T-helper 2 cell (primary cell): Measurements from ENCODE around the gene ITGA2.
A peak's percentile ranks its signal among the peaks of the same experiment; 100 is the strongest.

Source experiments
- DNase-seq, 5 experiments: peaks; one replicate each; pipeline versions ENCODE4 v3.0.0 to v3.0.0-alpha.2; 2012 to 2022

The ITGA2 gene

DNA sequence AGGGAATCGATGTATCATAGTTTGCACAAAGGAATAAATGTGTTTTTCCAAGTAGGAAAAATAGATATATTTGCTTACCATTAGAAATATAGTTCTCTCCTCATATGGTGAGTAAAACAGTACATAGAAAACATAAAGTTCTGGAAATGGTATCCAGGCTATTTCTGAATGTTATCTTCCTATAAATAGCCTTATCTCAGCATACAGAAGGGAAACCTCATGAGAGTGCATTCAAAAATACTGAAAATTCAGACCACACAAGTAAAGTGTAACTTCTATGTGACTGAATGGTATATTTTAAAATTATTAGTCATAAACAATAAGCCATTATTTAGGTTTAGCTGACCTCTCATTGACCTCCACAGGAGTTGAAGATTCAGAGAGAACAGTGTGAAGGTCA lies 76.9 kb downstream of the ITGA2 start:
- DNase-seq = no peak

DNA sequence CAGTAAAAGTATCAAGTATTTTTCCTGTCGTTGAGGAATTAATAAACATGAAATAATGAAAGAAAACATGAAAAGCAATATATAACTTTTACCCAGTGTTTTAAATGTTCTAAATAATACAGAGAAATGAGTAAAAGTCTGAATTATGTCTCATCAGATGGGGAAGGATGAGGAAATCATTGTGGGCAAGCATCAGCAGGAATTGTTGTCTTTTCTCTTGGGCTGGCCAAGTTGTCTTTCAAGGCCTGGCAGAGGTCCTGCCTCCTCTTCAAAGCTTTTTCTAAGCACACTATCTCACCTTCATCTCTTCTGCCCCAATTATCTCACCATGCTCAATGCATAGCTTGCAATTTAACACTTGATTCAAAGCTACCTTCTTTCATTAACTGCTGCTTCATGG lies 78.5 kb downstream of the ITGA2 start:
- no peak for DNase-seq

DNA sequence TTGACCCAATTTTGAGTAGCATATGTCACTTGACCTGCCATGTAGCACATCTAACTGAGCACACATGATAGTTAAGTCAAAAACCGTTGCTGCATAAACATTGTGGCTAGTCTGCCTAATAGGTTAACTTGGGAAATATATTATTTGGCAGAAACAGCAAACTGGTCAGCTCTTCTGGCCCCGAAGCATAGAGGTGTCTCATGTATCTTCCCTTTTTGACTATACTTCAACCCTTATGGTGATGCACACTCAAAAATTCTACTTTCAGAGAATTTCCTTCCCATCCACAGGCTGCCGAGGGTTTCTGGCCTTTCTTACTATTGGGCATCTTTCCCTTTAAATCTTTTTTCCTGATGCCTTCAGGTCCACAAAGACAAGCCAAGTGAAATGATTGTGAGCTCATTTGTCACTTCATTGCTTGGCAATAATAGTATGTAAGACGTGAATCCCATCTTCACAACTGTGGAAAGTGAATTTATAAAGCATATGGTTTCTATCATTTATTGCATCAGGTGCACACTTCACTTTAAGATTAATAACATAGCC lies 79.2 kb downstream of the ITGA2 start:
- DNase-seq = no peak

DNA sequence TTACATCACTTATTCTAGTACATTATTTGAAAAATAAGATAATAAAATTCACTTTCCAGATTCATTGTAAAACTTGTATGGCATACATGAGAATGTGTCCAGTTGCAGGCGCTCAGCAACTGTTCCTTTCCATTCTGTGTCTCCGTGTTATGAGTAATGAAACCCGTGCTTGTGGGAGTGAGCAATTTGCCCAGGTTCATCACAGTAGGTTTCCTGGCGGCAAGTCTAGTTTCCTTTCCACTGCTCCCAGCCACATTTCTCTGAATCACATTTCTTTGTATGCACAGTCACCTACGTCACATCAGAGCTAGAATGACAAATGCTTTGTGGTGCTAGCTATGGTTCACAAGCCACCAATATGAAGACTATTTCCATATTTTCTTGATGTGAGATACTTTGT lies 80.5 kb downstream of the ITGA2 start:
- DNase-seq = peak in 2 of 5 experiments; percentile 26 to 84

DNA sequence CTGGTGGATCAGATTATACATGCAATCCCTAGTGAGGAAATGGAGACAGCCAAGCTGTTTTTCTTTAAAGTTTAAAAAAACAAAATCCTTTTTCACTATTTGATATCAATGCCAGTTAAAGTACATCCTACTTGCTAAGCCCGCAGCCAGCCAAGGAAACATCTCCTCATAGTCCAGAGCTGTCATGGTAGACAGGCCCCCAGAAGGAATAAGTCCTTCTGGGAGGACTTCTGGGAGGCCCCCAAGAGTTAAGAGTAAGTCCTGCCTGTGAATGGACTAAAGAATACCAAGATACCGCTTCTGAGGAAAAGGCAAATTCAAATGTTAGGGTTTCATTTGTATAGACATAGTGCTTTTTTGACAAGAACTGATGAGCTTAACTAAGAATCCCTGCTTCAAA lies 82.1 kb downstream of the ITGA2 start:
- no peak for DNase-seq

DNA sequence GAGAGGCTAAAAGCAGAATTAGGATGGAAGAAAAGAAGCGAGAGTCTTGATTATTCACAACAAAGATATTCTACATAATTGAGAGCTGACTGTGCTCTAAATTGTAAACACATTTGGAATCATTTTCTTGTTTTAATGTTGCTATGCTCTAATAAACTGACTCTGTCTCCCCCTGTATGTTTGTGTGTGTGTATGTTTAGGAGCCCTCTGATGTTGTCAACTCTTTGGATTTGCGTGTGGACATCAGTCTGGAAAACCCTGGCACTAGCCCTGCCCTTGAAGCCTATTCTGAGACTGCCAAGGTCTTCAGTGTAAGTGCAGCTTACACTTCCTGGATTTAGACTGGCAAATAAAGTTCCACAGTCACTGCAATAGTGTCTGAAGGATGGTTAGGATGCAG lies 82.6 kb downstream of the ITGA2 start:
- no peak for DNase-seq

DNA sequence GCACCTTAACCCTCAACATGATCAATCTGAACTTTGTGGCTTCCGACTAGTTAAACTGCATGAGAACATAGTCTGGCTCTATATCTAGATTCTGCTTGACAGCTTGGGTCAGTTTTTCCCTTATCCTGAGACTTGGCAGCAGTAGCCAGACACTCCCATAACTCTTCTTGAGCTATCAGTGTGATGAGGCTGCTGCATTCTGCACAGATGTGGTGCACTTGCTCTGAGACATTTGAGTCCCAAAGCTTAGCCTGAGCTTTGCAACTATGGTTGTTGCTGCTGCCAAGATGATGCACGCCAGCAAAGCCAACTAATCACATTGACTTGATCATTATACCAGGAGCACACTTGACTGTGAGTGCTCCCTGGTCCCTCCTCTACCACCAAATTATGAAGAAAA lies 84.2 kb downstream of the ITGA2 start:
- DNase-seq = no peak

DNA sequence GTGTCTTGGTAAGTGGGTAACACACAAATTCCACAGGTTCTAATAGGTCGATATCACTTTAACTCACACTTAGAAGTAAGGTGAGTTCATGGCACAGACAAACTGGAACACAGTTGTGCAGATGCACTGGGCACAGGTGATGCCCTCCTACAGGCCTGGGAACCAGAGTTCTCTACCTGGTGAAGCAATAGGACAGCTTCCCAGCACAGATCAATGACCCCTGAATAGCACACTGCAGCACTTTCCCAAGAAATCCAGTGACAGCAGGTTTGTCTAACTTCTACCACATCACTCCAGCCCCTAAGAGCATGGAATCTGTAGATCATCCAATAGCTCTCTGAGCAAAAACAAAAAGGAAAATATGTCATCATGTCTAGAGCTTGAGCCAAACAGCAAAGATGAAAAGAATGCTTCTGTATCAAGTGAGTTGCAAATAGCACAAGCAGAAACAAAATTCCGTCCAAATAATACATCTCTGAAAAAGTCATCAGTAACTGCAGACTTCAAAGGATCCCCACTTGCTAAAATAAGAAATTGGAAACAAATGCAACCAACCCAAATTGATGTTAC lies 86.9 kb downstream of the ITGA2 start:
- no peak for DNase-seq

DNA sequence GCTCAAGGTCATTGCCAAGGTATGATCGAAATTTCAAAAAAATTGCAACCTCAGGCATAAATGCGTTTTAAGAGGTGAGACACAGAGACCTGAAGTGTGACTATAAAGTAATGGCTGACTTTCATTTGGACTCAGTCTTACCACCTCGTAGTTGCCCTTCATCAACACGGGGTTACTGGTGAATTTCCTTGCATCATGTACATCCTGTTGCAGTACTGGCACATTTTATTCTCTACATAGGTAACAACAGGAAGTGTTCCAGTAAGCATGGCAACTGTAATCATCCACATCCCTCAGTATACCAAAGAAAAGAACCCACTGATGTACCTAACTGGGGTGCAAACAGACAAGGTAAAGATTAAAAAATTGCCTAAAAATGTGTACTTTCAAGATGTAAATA lies 91.1 kb downstream of the ITGA2 start:
- peak in 1 of 5 experiments; percentile 73 for DNase-seq

DNA sequence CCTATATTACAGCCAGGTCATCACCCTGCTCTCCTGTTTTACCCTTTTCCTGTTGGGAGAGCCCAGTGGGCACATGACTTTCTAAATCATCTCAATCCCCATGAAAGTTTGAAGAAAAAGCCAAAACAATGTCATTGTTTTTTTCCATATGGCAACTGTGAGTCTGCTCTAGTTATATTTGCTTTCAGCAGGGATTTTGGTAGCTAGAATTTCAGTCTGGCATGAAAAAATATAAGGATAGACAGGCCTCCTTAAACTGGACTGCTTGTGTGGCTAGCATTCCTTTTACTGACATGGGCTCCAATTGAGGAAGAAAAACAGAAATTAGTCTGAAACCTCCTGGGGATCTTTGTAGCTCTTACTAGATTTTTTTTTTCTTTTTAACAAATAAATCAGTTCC lies 94.8 kb downstream of the ITGA2 start:
- DNase-seq = no peak

DNA sequence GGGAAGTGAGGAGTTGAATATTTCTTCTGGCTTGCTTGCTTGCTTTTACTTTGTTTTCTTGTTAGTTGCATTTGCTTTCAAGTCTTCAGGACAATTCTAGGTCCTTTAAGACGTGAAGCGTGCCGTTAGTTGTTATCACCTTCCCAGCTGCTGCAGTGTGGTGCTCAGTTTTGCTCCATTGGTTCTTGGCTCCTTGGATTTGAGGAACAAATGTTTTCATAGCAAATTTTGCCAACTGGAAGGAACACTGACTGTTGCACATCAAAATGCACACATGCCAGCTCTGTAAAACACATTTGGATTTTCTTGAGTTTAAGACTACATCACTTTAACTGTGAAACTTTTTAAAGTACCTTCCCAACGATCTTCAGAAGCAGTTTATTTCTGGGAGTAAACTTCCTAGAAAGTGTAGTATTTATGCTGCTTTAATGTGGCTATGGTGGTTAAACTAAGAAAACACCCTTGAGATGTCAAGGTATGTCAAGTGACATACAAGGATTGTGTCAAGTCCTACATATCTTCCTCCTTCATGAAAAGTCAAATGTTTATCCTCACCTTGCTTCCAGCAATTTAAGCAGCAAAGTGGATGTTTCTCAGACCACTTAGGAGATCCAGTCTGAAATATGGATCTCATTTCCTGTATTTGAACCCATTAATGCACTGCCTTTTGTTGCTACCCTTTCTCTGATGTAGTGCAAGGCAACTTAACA lies 95.5 kb downstream of the ITGA2 start:
- no peak for DNase-seq

DNA sequence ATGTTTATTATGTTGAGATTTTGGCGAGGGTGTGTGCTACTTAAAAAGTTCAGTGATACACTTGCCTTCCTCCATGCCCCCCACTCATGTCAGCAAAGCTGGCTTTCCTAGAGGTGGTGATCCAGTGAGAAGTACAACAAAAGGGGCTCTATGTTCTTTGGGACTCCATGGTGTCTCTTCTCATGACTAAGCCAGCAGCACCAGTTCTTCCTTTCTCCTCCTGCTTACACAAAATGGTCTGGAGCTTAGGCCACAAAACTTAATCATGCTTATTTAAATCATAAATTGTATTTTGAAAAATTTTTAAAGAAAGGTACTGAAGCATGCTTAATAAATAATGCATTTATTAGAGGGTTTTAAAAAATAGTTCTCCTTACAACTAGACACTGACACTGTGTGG lies 98.0 kb downstream of the ITGA2 start:
- DNase-seq = no peak

DNA sequence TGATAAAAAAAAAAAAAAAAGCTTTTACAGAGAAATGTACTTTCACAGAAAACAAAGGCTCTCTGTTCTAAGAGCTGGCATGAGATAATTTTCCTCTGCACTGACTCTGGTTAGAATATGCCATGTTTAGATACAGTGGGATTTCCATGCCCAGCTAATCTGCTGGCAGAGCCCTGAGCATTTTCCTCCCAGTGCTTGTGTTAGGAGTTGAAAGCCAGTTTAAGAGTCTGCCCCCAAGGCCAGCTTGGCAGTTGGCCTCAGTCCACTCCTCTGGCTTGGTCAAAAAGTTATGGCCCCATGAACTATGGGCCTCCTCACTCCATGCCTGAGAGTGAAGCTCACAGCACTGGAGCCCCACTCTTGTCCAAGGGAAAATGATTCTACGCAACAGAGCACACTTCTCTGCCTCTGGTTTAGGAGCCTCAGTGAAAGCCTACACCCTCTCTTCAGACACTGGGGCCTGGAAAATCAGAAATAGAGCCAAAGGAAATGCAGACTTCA lies 98.5 kb downstream of the ITGA2 start:
- no peak for DNase-seq

DNA sequence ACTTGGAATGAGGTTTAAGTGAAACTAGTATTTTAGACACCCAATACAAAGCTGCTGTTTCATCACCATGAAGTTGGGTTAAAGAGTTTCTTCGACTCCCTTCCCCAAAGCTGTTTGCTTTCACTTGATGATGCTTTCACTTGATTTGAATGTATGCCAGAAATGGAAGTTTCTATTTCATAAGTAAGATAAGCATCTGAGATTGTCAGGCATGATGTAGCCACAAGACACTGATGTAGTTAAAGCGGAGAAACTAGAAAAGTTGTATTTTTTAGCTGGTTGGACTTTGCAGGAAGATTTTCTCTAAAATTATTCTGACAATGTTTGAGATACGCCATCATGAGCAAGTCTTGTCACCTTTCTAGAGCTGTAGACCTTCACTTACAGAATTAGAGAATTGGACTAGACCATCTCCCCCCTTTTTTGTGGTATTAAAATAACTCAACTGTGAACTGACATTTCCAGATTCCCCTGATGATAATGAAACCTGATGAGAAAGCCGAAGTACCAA lies 100.4 kb downstream of the ITGA2 start:
- DNase-seq = peak in 1 of 5 experiments; percentile 90

DNA sequence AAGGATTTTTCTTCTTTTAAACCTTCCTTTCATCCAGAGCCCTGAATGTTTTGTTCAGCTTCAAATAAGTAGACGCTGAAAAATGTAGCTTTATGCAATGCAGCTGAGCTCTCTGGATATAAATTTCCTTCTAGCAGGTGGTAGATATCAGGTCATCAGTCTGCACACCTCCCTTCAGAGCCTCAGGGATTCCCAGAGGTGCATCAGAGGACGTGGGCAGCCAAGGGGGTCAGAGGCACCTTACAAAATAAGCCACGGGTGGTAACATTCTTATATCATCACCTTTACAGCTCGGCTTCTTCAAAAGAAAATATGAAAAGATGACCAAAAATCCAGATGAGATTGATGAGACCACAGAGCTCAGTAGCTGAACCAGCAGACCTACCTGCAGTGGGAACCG lies 101.1 kb downstream of the ITGA2 start:
- DNase-seq = peak in 1 of 5 experiments; percentile 17

DNA sequence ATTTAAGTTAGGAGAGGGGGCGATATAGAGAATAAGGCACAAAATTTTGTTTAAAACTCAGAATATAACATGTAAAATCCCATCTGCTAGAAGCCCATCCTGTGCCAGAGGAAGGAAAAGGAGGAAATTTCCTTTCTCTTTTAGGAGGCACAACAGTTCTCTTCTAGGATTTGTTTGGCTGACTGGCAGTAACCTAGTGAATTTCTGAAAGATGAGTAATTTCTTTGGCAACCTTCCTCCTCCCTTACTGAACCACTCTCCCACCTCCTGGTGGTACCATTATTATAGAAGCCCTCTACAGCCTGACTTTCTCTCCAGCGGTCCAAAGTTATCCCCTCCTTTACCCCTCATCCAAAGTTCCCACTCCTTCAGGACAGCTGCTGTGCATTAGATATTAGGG lies 102.1 kb downstream of the ITGA2 start:
- no peak for DNase-seq

DNA sequence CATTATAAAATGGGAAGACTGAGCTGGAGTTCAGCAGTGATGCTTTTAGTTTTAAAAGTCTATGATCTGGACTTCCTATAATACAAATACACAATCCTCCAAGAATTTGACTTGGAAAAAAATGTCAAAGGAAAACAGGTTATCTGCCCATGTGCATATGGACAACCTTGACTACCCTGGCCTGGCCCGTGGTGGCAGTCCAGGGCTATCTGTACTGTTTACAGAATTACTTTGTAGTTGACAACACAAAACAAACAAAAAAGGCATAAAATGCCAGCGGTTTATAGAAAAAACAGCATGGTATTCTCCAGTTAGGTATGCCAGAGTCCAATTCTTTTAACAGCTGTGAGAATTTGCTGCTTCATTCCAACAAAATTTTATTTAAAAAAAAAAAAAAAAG lies 103.1 kb downstream of the ITGA2 start:
- DNase-seq = no peak

DNA sequence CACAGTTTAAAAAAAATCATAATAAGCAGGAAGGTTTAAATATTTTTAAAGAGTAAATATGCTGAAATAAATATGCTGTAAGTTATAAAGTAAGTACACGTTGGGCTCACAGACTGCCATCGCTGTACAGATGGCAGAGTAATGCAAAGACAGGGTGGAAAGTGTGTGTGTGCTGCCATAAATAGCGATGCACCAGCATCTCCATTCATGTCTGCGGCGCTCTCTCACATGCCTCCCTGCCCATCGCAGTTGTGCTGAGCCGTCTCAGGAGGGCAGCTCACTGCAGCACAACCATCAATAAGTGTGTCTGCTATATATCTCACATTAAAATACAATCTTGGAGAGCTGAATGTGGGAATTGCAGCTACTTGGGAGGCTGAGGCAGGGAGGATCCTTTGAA lies 106.1 kb downstream of the ITGA2 start:
- no peak for DNase-seq

DNA sequence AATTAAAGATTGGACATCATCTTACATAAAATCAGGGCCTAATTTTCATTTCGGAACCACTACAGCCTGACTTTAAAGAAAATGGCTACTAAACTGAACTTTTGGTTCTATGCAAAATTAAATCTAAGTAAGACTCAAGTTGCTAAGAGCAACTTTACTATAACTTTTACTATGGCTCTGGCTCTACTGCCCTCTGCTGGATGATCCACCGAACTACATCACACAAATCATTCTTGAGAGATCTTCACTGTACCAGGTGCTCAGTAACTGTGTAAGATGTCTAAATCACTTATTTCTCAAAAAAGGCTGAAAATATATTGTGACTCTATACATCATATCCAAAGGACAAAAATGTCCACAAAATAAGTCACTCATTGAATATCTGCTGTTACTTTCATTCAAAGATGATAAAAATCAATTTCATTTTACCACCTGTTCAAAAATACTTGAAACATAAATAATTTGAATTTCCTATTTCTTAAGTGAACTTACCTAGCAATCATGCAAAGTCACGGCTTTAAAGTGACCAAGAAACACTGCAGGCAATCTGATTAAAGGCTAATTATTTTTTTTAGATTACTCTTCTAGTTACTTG lies 106.9 kb downstream of the ITGA2 start:
- DNase-seq = peak in 4 of 5 experiments; percentile 10 to 71 (median 46)

DNA sequence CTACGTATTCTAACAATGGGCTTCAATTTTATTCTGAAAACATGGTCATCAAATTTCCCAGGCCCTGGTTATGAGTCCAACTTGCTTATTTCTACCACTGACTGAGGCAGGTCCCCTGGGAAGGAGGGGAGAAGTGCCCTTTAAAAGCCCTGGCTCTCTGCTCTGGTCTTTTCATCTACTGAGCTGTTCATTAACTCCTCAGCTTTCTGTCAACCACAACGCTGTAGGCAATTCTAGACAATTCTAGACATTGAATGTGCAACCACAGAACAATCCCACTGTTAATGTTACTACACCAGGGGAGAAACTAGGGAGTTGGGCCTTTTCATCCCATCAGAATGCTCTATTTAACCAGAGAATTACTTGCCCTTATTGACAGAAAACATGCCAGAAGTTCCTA lies 110.4 kb downstream of the ITGA2 start:
- no peak for DNase-seq

DNA sequence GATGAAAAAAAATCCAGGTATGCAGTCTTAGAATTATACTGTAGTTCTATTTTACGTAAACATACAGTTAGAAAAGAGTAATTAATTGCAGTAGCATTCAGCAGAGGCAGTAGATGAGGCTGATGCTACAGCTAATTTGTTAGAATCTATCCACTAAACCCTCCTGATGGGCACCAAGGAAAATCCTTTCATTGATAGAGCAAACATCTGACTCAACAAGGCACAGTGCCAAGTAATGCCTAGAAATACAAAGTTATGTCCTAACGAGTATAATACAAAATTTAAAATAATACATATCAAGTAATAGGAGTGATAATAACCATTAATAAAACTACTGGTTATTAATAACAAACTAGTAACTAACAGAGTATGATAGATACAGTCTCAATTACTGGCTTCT lies 111.5 kb downstream of the ITGA2 start:
- DNase-seq = no peak

DNA sequence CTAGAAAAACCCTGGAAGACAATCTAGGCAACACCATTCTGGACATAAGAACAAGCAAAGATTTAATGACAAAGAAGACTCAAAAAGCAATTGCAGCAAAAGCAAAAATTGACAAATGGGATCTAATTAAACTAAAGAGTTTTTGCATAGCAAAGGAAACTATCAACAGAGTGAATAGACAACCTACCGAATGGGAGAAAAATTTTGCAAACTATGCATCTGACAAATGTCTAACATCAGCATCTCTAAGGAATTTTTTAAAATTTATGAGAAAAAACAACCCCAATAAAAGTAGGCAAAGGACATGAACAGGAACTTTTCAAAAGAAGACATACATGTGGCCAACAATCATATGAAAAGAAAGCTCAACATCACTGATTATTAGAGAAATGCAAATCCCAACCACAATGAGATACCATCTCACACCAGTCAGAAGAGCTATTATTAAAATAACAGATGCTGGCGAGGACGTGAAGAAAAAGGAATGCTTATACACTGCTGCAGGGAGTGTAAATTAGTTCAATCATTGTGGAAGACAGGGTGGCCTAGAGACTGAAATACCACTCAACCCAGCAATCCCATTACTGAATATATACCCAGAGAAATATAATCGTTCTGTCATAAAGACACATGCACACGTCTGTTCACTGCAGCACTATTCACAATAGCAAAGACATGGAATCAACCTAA lies 116.6 kb downstream of the ITGA2 start:
- no peak for DNase-seq

DNA sequence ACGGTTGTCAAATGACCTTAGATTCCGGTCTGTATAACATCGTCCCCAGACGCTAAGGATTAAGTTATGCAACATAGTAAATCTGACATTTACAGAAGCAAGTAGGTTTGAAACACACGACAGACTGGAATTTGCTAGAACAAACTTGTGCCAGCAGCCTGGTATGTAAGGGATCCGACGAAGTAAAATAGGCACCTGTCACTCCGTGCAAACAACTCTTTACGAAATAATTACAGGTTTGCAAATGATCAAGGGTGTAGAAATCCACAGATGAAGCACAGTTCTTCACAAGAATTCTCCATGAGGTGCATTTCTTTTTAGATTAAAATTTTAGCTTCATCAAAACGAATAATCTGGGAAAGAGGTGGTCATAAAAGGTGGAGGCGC lies 119.9 kb downstream of the ITGA2 start:
- peak in 1 of 5 experiments; percentile 26 for DNase-seq
